HG02973 (cell line): ENCODE measurements around the gene CDH12.
"Not testable (repeated sequence)": the region's sequence is repeated elsewhere in the genome, so short reads cannot be mapped to it uniquely, and the experiment has no call there.

ENCODE experiments used
- ATAC-seq: cut with Tn5 transposase; IDR thresholded peaks from one replicate; pipeline ENCODE4 v1.9.1; 2021; ENCODE audit warnings: moderate library complexity; ENCODE audit not compliant: unreplicated experiment

CDH12 gene

GRCh38 chr5:22316294-22316693, 536.9 kb downstream of the CDH12 start:
- ATAC-seq, result no peak

GRCh38 chr5:22315052-22315451, 538.1 kb downstream of the CDH12 start:
- ATAC-seq, result not testable (repeated sequence)

- no peak for ATAC-seq
Measured at GRCh38 chr5:22314548-22314947, 538.6 kb downstream of the CDH12 start.

GRCh38 chr5:22306011-22306410, 547.1 kb downstream of the CDH12 start:
- no peak for ATAC-seq

GRCh38 chr5:22295832-22296231, 557.3 kb downstream of the CDH12 start:
- ATAC-seq, result no peak

- no peak for ATAC-seq
Measured at GRCh38 chr5:22293147-22293546, 560.0 kb downstream of the CDH12 start.

GRCh38 chr5:22278164-22278563, 575.0 kb downstream of the CDH12 start:
- no peak for ATAC-seq

- no peak for ATAC-seq
Measured at GRCh38 chr5:22277006-22277405, 576.1 kb downstream of the CDH12 start.

- not testable (repeated sequence) for ATAC-seq
Measured at GRCh38 chr5:22265855-22266254, 587.3 kb downstream of the CDH12 start.

- no peak for ATAC-seq
Measured at GRCh38 chr5:22258139-22258538, 595.0 kb downstream of the CDH12 start.

GRCh38 chr5:22250528-22250927, 602.6 kb downstream of the CDH12 start:
- no peak for ATAC-seq

GRCh38 chr5:22249209-22249729, 603.9 kb downstream of the CDH12 start:
- no peak for ATAC-seq

- no peak for ATAC-seq
Measured at GRCh38 chr5:22245770-22246169, 607.4 kb downstream of the CDH12 start.

GRCh38 chr5:22242532-22242931, 610.6 kb downstream of the CDH12 start:
- ATAC-seq, result no peak

- ATAC-seq, result no peak
Measured at GRCh38 chr5:22238047-22238446, 615.1 kb downstream of the CDH12 start.

GRCh38 chr5:22226423-22226822, 626.7 kb downstream of the CDH12 start:
- no peak for ATAC-seq

GRCh38 chr5:22223079-22223478, 630.1 kb downstream of the CDH12 start:
- ATAC-seq, result no peak

- ATAC-seq, result not testable (repeated sequence)
Measured at GRCh38 chr5:22213703-22214495, 639.2 kb downstream of the CDH12 start.

- not testable (repeated sequence) for ATAC-seq
Measured at GRCh38 chr5:22212254-22212991, 640.7 kb downstream of the CDH12 start.

GRCh38 chr5:22208463-22208862, 644.7 kb downstream of the CDH12 start:
- not testable (repeated sequence) for ATAC-seq

- not testable (repeated sequence) for ATAC-seq
Measured at GRCh38 chr5:22188651-22189050, 664.5 kb downstream of the CDH12 start.
